ENCODE data around the gene CNKSR3.

DNA sequence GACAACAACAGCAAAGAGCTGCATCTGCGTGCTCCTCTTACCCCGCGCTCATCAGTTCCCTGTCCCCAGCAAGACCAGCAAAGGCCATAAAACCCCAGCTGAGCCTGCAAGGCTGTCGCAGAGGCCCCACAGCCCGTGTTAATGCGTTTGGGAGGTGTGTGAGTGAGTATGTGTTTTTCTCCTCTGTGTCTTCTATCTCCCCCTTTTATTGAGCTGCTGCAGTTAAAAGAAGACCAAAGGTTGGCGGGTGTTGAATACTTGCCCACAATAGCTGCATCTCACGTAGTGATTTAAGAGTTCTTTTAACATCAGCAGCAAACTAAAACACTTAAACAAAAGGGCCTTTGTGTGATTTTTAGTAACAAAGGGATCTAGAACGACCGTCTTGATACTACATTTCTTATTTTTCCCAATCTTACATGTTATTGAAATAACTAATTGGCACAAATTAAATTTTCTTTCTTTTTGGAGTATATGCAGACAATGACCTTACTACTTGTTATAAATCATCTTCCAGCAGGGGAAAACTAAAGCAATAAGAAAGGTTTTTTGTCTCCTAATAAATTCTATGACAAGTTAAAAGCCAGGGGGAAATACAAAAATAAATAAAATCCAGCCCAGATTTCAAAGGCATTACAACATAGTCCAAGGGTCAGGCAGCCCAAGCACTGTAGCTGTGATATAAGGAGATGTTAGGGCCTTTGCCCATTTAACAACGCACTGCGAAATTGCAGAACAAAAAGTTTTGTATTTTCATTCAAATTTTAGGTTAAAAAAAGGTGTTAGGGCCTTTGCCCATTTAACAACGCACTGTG is 27.2 kb upstream of the CNKSR3 start:
- TF ChIP-seq, protein P1, sequence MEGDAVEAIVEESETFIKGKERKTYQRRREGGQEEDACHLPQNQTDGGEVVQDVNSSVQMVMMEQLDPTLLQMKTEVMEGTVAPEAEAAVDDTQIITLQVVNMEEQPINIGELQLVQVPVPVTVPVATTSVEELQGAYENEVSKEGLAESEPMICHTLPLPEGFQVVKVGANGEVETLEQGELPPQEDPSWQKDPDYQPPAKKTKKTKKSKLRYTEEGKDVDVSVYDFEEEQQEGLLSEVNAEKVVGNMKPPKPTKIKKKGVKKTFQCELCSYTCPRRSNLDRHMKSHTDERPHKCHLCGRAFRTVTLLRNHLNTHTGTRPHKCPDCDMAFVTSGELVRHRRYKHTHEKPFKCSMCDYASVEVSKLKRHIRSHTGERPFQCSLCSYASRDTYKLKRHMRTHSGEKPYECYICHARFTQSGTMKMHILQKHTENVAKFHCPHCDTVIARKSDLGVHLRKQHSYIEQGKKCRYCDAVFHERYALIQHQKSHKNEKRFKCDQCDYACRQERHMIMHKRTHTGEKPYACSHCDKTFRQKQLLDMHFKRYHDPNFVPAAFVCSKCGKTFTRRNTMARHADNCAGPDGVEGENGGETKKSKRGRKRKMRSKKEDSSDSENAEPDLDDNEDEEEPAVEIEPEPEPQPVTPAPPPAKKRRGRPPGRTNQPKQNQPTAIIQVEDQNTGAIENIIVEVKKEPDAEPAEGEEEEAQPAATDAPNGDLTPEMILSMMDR (IDR thresholded peaks at IDR 0.05) = no peak
- TF ChIP-seq EP300 (IDR thresholded peaks at IDR 0.05) (no peak), POLR2A (IDR thresholded peaks at IDR 0.05) (no peak), POLR2AphosphoS5 (IDR thresholded peaks at IDR 0.05) (no peak)
